ENCODE measurements around the gene MPND.

MPND gene

GRCh38 chr19:4343370-4344307 is at the start of gene MPND:
Gene MPND (plus strand): TSS chr19:4343562. CDS start chr19:4343594, 32 bp downstream.
- DNase-seq = peak; percentile 95

GRCh38 chr19:4294389-4294788 is 49.0 kb upstream of the MPND start:
- no peak for DNase-seq

- no peak for DNase-seq
Observed at GRCh38 chr19:4295972-4296771, 47.2 kb upstream of the MPND start.

- peak; percentile 26 for DNase-seq
Observed at GRCh38 chr19:4297901-4298809, 45.2 kb upstream of the MPND start.

- no peak for DNase-seq
Observed at GRCh38 chr19:4298810-4299550, 44.4 kb upstream of the MPND start.

GRCh38 chr19:4300589-4300988 is 42.8 kb upstream of the MPND start:
- DNase-seq = no peak

GRCh38 chr19:4301590-4302242 is 41.6 kb upstream of the MPND start:
- DNase-seq = no peak

GRCh38 chr19:4302243-4302640 is 41.1 kb upstream of the MPND start, which contains the start of gene TMIGD2:
Gene TMIGD2 (minus strand): TSS chr19:4302389. CDS start chr19:4302385, 4 bp downstream.
- DNase-seq = no peak

- DNase-seq = no peak
Observed at GRCh38 chr19:4303819-4304537, 39.4 kb upstream of the MPND start.

- peak; percentile 74 for DNase-seq
Observed at GRCh38 chr19:4304538-4305256, 38.7 kb upstream of the MPND start, which contains the start of gene FSD1. Gene FSD1 (plus strand): TSS chr19:4304598. CDS start chr19:4304747, 149 bp downstream.

- DNase-seq = no peak
Observed at GRCh38 chr19:4305257-4305612, 38.1 kb upstream of the MPND start.

- no peak for DNase-seq
Observed at GRCh38 chr19:4305659-4306058, 37.7 kb upstream of the MPND start.

GRCh38 chr19:4310247-4311121 is 32.9 kb upstream of the MPND start:
- no peak for DNase-seq

- no peak for DNase-seq
Observed at GRCh38 chr19:4313847-4314490, 29.4 kb upstream of the MPND start.

- no peak for DNase-seq
Observed at GRCh38 chr19:4316956-4317355, 26.4 kb upstream of the MPND start.

GRCh38 chr19:4318460-4318859 is 24.9 kb upstream of the MPND start:
- DNase-seq = no peak

- DNase-seq = no peak
Observed at GRCh38 chr19:4319067-4319718, 24.2 kb upstream of the MPND start.

- no peak for DNase-seq
Observed at GRCh38 chr19:4320419-4320818, 22.9 kb upstream of the MPND start.

Measured in stimulated activated CD4-positive, alpha-beta T cell treated with anti-CD3 and anti-CD28 coated beads, Interleukin-4, amount 100 ng/mL, for 1 hour (primary cell).